CD8-positive, alpha-beta memory T cell (primary cell): ENCODE data around the gene TAF1A. TPM values are rescaled to one million over a fixed set of nuclear protein-coding genes. Genes with fewer than 3 reads are reported as not detected.

Source experiments
- CTCF ChIA-PET: fragments of 350-600 bp; sonication (Branson Sonifier 250); formaldehyde crosslinking; loops from one replicate; lab custom pipeline; 2021; ENCODE audit warnings: antibody characterized with exemption; lab: Charles Lee
- POLR2A ChIA-PET: fragments of 350-600 bp; sonication (Branson Sonifier 250); formaldehyde crosslinking; loops from one replicate; lab custom pipeline; 2021; ENCODE audit warnings: antibody characterized with exemption; lab: Charles Lee
- DNase-seq, 5 donors: peaks; one replicate each; pipeline versions ENCODE4 v3.0.0 to v3.0.0-alpha.2; 2020 to 2022; ENCODE audit warnings: mixed read lengths in 1 of 5
- H3K27ac ChIP-seq: one replicate; pipeline ENCODE4 v1.7.0; 2013; ENCODE audit warnings: low read depth, mild to moderate bottlenecking, low read length, moderate library complexity
- H3K27me3 ChIP-seq: 2 replicates; pipeline ENCODE4 v1.7.0; 2013; ENCODE audit warnings: low read length, mild to moderate bottlenecking; ENCODE audit not compliant: insufficient read depth, poor library complexity, severe bottlenecking
- H3K36me3 ChIP-seq: 2 replicates; pipeline ENCODE4 v1.7.0; 2013; ENCODE audit warnings: mild to moderate bottlenecking, low read length, moderate library complexity; ENCODE audit not compliant: insufficient read depth
- H3K4me1 ChIP-seq: 2 replicates; pipeline ENCODE4 v1.7.0; 2013; ENCODE audit warnings: mild to moderate bottlenecking, low read length, moderate library complexity; ENCODE audit not compliant: insufficient read depth
- H3K4me3 ChIP-seq: 2 replicates; pipeline ENCODE4 v1.7.0; 2013; ENCODE audit warnings: mild to moderate bottlenecking, low read length
- H3K9me3 ChIP-seq: 2 replicates; pipeline ENCODE4 v1.7.0; 2013; ENCODE audit warnings: mild to moderate bottlenecking, low read length
- H3K27ac Mint-ChIP-seq, 8 donors: one replicate each; pipeline ENCODE4 v1.8.0; 2020 to 2021; ENCODE audit warnings: mixed read lengths in 8 of 8, mild to moderate bottlenecking in 6 of 8, inconsistent platforms in 3 of 8, moderate library complexity in 3 of 8
- H3K27me3 Mint-ChIP-seq, 2 donors: one replicate each; pipeline ENCODE4 v1.8.0; 2020 to 2021; ENCODE audit warnings: mixed read lengths in 2 of 2, mild to moderate bottlenecking in 1 of 2, moderate library complexity in 1 of 2
- H3K36me3 Mint-ChIP-seq, 3 donors: one replicate each; pipeline ENCODE4 v1.8.0; 2020 to 2021; ENCODE audit warnings: mixed read lengths in 3 of 3, inconsistent platforms in 1 of 3, mild to moderate bottlenecking in 1 of 3
- H3K4me1 Mint-ChIP-seq, 3 donors: one replicate each; pipeline ENCODE4 v1.8.0; 2020 to 2021; ENCODE audit warnings: mixed read lengths in 3 of 3, inconsistent platforms in 1 of 3, mild to moderate bottlenecking in 1 of 3
- H3K4me3 Mint-ChIP-seq, 7 donors: one replicate each; pipeline ENCODE4 v1.8.0; 2020 to 2021; ENCODE audit warnings: mixed read lengths in 7 of 7, mild to moderate bottlenecking in 6 of 7, moderate library complexity in 4 of 7, inconsistent platforms in 2 of 7
- H3K9me3 Mint-ChIP-seq, 5 donors: one replicate each; pipeline ENCODE4 v1.8.0; 2020 to 2022; ENCODE audit warnings: mixed read lengths in 5 of 5, mild to moderate bottlenecking in 3 of 5, moderate library complexity in 2 of 5, inconsistent platforms in 1 of 5
- polyA plus RNA-seq: library from polyadenylated mRNA; unstranded; fragments of 300-500 nt; fragmentation: Illumina TruSeq; gene quantifications from one replicate; pipeline ENCODE4 v1.2.3, GENCODE V29; 2021
- total RNA-seq, 2 experiments: library from RNA; stranded (reverse); gene quantifications; one replicate each; pipeline ENCODE4 v1.2.3, GENCODE V29; 2021

Gene TAF1A
- total and polyA plus RNA-seq, 3 experiments from 2014 or later, result 5.8 to 22.9 (median 21.3) TPM

- H3K27me3 Mint-ChIP-seq, result no peaks in the 10 kb centered on the region
- CTCF ChIA-PET, result interaction anchor here (0.8 to 1.0 kb wide), 2 partner anchors 10 to 18 kb away, joined by 3 to 4 read pairs; no protein-coding TSS in a partner anchor
- Histone ChIP-seq H3K27me3 (no peaks in the 10 kb centered on the region), H3K27ac (no peak overlapping the region), H3K4me1 (peaks cover 14% of the 10 kb centered on the region), H3K36me3 (peaks cover 29% of the 10 kb centered on the region), H3K4me3 (no peak overlapping the region), H3K9me3 (no peaks in the 10 kb centered on the region)
- peaks cover 4 to 75% (median 26%) of the 10 kb centered on the region in 3 donors for H3K36me3 Mint-ChIP-seq
- POLR2A ChIA-PET, result no interaction called here
- H3K4me1 Mint-ChIP-seq, result peaks cover 28 to 32% (median 28%) of the 10 kb centered on the region in 3 donors
- no peak for DNase-seq
- peak overlapping the region in 1 of 8 donors; percentile 6 for H3K27ac Mint-ChIP-seq
- H3K9me3 Mint-ChIP-seq, result no peaks in the 10 kb centered on the region
- no peak overlapping the region for H3K4me3 Mint-ChIP-seq
Observed at GRCh38 chr1:222623458-222623857, 33.7 kb upstream of the TAF1A start.

- H3K4me1 Mint-ChIP-seq, result peaks cover 28 to 32% (median 28%) of the 10 kb centered on the region in 3 donors
- H3K9me3 ChIP-seq, result no peaks in the 10 kb centered on the region
- H3K36me3 Mint-ChIP-seq, result peaks cover 4 to 69% (median 20%) of the 10 kb centered on the region in 3 donors
- no peak overlapping the region for H3K27ac ChIP-seq
- peaks cover 14% of the 10 kb centered on the region for H3K4me1 ChIP-seq
- H3K4me3 Mint-ChIP-seq, result peak overlapping the region in 1 of 7 donors; percentile 44
- peak overlapping the region in 2 of 8 donors; percentile 3 to 6 for H3K27ac Mint-ChIP-seq
- no peaks in the 10 kb centered on the region for H3K27me3 Mint-ChIP-seq
- ChIA-PET POLR2A (interaction anchor here (0.7 kb wide), 1 partner anchor 12 kb away, joined by 3 read pairs; no protein-coding TSS in a partner anchor), CTCF (interaction anchor here (1.0 to 2.4 kb wide), 2 partner anchors 11 to 19 kb away, joined by 3 to 14 read pairs; no protein-coding TSS in a partner anchor)
- no peak overlapping the region for H3K4me3 ChIP-seq
- H3K9me3 Mint-ChIP-seq, result no peaks in the 10 kb centered on the region
- peaks cover 22% of the 10 kb centered on the region for H3K36me3 ChIP-seq
- H3K27me3 ChIP-seq, result no peaks in the 10 kb centered on the region
- no peak for DNase-seq
Observed at GRCh38 chr1:222622765-222623164, 33.0 kb upstream of the TAF1A start.

GRCh38 chr1:222620566-222620965 lies 30.8 kb upstream of the TAF1A start:
- CTCF ChIA-PET, result interaction anchor here (2.4 kb wide), 2 partner anchors 13 to 14 kb away, joined by 6 to 14 read pairs; no protein-coding TSS in a partner anchor
- peaks cover 14% of the 10 kb centered on the region for H3K36me3 ChIP-seq
- peaks cover 4 to 50% (median 7%) of the 10 kb centered on the region in 3 donors for H3K36me3 Mint-ChIP-seq

GRCh38 chr1:222618880-222619596 lies 29.3 kb upstream of the TAF1A start:
- H3K27me3 ChIP-seq, result no peaks in the 10 kb centered on the region
- Mint-ChIP-seq H3K4me1 (peaks cover 34 to 38% (median 35%) of the 10 kb centered on the region in 3 donors), H3K4me3 (peak overlapping the region; percentile 83 to 99 (median 87)), H3K36me3 (peaks cover 4 to 37% (median 7%) of the 10 kb centered on the region in 3 donors), H3K27ac (peak overlapping the region; percentile 80 to 91 (median 85)), H3K9me3 (no peaks in the 10 kb centered on the region), H3K27me3 (peaks cover 10 to 16% of the 10 kb centered on the region in 2 donors)
- peaks cover 20% of the 10 kb centered on the region for H3K4me1 ChIP-seq
- CTCF ChIA-PET, result interaction anchor here (1.1 to 2.4 kb wide), 4 partner anchors 16 to 153 kb away, joined by 3 to 6 read pairs (median 4); partner anchors contain the start of gene TAF1A
- peak overlapping the region; percentile 60 for H3K27ac ChIP-seq
- no peaks in the 10 kb centered on the region for H3K9me3 ChIP-seq
- DNase-seq, result peak in 1 of 5 donors; percentile 50
- peaks cover 10% of the 10 kb centered on the region for H3K36me3 ChIP-seq
- peak overlapping the region; percentile 57 for H3K4me3 ChIP-seq
- POLR2A ChIA-PET, result interaction anchor here (1.3 to 2.6 kb wide), 3 partner anchors 25 to 94 kb away, joined by 3 to 11 read pairs (median 5); partner anchors contain the start of gene TAF1A

More at GRCh38 chr1:222620566-222620965, 30.8 kb upstream of the TAF1A start:
- DNase-seq, result no peak
- POLR2A ChIA-PET, result no interaction called here
- Histone ChIP-seq H3K4me1 (peaks cover 20% of the 10 kb centered on the region), H3K4me3 (no peak overlapping the region), H3K27me3 (no peaks in the 10 kb centered on the region), H3K9me3 (no peaks in the 10 kb centered on the region), H3K27ac (no peak overlapping the region)
- Mint-ChIP-seq H3K4me3 (peak overlapping the region in 1 of 7 donors; percentile 99), H3K9me3 (no peaks in the 10 kb centered on the region), H3K27me3 (peaks cover under 1 to 3% of the 10 kb centered on the region in 2 donors), H3K4me1 (peaks cover 34 to 38% (median 35%) of the 10 kb centered on the region in 3 donors), H3K27ac (peak overlapping the region in 4 of 8 donors; percentile 15 to 88 (median 31))

GRCh38 chr1:222618001-222618879 lies 28.5 kb upstream of the TAF1A start, which contains the start of gene MIA3:
TSS of gene MIA3 (plus strand) at chr1:222618097. CDS start at chr1:222618111, 14 bp downstream.
- Histone ChIP-seq H3K27ac (peak within 1 kb of the TSS; percentile 80), H3K36me3 (peaks cover 5% of the 10 kb centered on the region), H3K4me3 (peak within 1 kb of the TSS; percentile 66), H3K4me1 (peaks cover 20% of the 10 kb centered on the region), H3K27me3 (no peaks in the 10 kb centered on the region), H3K9me3 (no peaks in the 10 kb centered on the region)
- DNase-seq, result peak; percentile 37 to 74 (median 53)
- Mint-ChIP-seq H3K4me3 (peak within 1 kb of the TSS; percentile 92 to 99 (median 96)), H3K9me3 (no peaks in the 10 kb centered on the region), H3K4me1 (peaks cover 34 to 38% (median 35%) of the 10 kb centered on the region in 3 donors), H3K36me3 (peaks cover 4 to 30% (median 8%) of the 10 kb centered on the region in 3 donors), H3K27me3 (peaks cover 15 to 22% of the 10 kb centered on the region in 2 donors), H3K27ac (peak within 1 kb of the TSS; percentile 96 to 100 (median 98))
- ChIA-PET CTCF (interaction anchor here (1.1 to 2.4 kb wide), 3 partner anchors 16 to 152 kb away, joined by 3 to 6 read pairs (median 3); no protein-coding TSS in a partner anchor), POLR2A (interaction anchor here (2.6 kb wide), 1 partner anchor 26 kb away, joined by 11 read pairs; no protein-coding TSS in a partner anchor)

GRCh38 chr1:222617367-222617951 lies 27.7 kb upstream of the TAF1A start:
- Histone ChIP-seq H3K9me3 (no peaks in the 10 kb centered on the region), H3K4me1 (peaks cover 20% of the 10 kb centered on the region), H3K4me3 (peak overlapping the region; percentile 66), H3K27me3 (no peaks in the 10 kb centered on the region), H3K27ac (peak overlapping the region; percentile 80), H3K36me3 (no peaks in the 10 kb centered on the region)
- Mint-ChIP-seq H3K4me1 (peaks cover 34 to 38% (median 35%) of the 10 kb centered on the region in 3 donors), H3K27ac (peak overlapping the region; percentile 96 to 100 (median 98)), H3K4me3 (peak overlapping the region; percentile 92 to 99 (median 96)), H3K9me3 (no peaks in the 10 kb centered on the region), H3K36me3 (peaks cover 0 to 22% (median 5%) of the 10 kb centered on the region in 3 donors), H3K27me3 (peaks cover 16 to 27% of the 10 kb centered on the region in 2 donors)
- DNase-seq, result peak; percentile 92 to 98 (median 95)
- CTCF ChIA-PET, result no interaction called here
- POLR2A ChIA-PET, result interaction anchor here (1.0 to 2.6 kb wide), 3 partner anchors 27 to 28 kb away, joined by 4 to 11 read pairs (median 5); partner anchors contain the start of gene TAF1A
